Upper lobe of right lung (tissue), 1 donor: ENCODE results near the gene RCSD1. TPM values are rescaled to one million over a fixed set of nuclear protein-coding genes. Genes with fewer than 3 reads are reported as not detected.
A peak's percentile ranks its signal among the peaks of the same experiment; 100 is the strongest.

Experiments
- ATAC-seq: fragments of 200-7000 bp; cut with Tn5 transposase; one replicate; pipeline ENCODE4 v1.9.1; 2020; ENCODE audit warnings: mild to moderate bottlenecking, moderate library complexity
- DNase-seq: peaks from one replicate; pipeline ENCODE4 v3.0.0-alpha.2; 2020
- H3K27ac ChIP-seq: fragments of 200-600 bp; one replicate; pipeline ENCODE4 v1.8.0; 2022
- H3K27me3 ChIP-seq: fragments of 200-600 bp; one replicate; pipeline ENCODE4 v1.8.0; 2022; ENCODE audit warnings: mild to moderate bottlenecking
- H3K36me3 ChIP-seq: fragments of 200-600 bp; one replicate; pipeline ENCODE4 v1.8.0; 2022
- H3K4me1 ChIP-seq: fragments of 200-600 bp; one replicate; pipeline ENCODE4 v1.8.0; 2022
- H3K4me3 ChIP-seq: fragments of 200-600 bp; one replicate; pipeline ENCODE4 v1.8.0; 2022; ENCODE audit warnings: mild to moderate bottlenecking
- H3K9me3 ChIP-seq: fragments of 200-600 bp; one replicate; pipeline ENCODE4 v1.8.0; 2022
- intact Hi-C: fragments of 100-400 bp; cut with DNase I; formaldehyde crosslinking; loops from one replicate; pipeline ENCODE4 v1.11.0; 2022
- total RNA-seq: library from RNA; stranded (reverse); fragmentation: NEBNext Ultra II Directional; extraction: Animal tissue kit (Norgen Biotek cat#: 25700); gene quantifications from one replicate; pipeline ENCODE4 v1.2.1, GENCODE V29; 2021
- TF ChIP-seq, protein P1 (sequence below): fragments of 200-600 bp; IDR thresholded peaks from one replicate; pipeline ENCODE4 v1.8.0; 2022; ENCODE audit warnings: antibody characterized with exemption
- donor health status: DM: no; HTN: yes; CAD: no; lungs with severe emphysema.

RCSD1 gene
- total RNA-seq, 1 donor from 2014 or later, result 14.8 TPM

DNA sequence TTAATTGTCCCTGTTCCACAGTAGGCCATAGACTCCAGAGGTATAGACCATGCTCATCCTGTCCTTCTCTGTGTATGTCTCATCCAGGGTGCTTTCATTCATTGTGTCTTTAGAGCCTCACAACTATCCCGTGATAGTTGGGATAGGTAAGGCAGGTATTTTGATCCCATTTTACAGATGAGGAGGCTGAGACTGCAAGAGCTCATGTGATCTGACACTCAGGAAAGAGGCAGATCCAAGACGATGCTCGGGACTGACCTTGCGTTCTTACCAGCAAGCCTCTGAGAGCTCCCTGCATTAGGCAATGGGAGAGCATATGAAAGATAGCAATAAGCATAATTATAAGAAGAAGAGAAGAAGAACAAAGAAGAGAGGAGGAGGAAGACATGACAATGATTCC is 42.8 kb downstream of the RCSD1 start:
- H3K4me3 ChIP-seq, result no peak overlapping the region
- no peaks in the 10 kb centered on the region for H3K27me3 ChIP-seq
- intact Hi-C loops, result no loop called here
- H3K4me1 ChIP-seq, result peaks cover 16% of the 10 kb centered on the region
- TF ChIP-seq, protein P1, sequence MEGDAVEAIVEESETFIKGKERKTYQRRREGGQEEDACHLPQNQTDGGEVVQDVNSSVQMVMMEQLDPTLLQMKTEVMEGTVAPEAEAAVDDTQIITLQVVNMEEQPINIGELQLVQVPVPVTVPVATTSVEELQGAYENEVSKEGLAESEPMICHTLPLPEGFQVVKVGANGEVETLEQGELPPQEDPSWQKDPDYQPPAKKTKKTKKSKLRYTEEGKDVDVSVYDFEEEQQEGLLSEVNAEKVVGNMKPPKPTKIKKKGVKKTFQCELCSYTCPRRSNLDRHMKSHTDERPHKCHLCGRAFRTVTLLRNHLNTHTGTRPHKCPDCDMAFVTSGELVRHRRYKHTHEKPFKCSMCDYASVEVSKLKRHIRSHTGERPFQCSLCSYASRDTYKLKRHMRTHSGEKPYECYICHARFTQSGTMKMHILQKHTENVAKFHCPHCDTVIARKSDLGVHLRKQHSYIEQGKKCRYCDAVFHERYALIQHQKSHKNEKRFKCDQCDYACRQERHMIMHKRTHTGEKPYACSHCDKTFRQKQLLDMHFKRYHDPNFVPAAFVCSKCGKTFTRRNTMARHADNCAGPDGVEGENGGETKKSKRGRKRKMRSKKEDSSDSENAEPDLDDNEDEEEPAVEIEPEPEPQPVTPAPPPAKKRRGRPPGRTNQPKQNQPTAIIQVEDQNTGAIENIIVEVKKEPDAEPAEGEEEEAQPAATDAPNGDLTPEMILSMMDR, result no peak
- DNase-seq (no peak), ATAC-seq (no peak)
- no peak overlapping the region for H3K27ac ChIP-seq
- no peaks in the 10 kb centered on the region for H3K9me3 ChIP-seq
- peaks cover 4% of the 10 kb centered on the region for H3K36me3 ChIP-seq

DNA sequence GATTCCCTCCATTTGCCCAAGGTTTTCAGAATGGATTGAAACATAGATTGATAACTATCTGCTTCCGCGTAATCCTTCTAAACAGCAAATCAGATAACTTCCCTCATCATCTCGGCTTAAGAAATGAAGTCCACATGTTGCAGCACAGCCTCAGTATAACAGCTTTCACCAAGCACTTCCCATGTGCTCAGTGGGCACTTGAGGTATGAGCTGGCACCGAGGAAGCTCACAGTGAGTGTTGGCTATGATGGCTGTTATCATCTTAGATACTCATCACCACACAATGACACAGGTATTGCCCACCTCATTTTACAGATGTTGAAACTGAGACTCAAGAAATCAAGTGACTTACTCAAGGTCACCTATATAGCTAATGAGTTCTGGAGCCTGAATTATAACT is 43.2 kb downstream of the RCSD1 start:
- intact Hi-C loops, result no loop called here
- H3K27me3 ChIP-seq, result no peaks in the 10 kb centered on the region
- H3K36me3 ChIP-seq, result peaks cover 4% of the 10 kb centered on the region
- no peak overlapping the region for H3K4me3 ChIP-seq
- ATAC-seq (peak; percentile 43), DNase-seq (no peak)
- no peak overlapping the region for H3K27ac ChIP-seq
- H3K4me1 ChIP-seq, result peaks cover 16% of the 10 kb centered on the region
- H3K9me3 ChIP-seq, result no peaks in the 10 kb centered on the region
- TF ChIP-seq, protein P1, result no peak

DNA sequence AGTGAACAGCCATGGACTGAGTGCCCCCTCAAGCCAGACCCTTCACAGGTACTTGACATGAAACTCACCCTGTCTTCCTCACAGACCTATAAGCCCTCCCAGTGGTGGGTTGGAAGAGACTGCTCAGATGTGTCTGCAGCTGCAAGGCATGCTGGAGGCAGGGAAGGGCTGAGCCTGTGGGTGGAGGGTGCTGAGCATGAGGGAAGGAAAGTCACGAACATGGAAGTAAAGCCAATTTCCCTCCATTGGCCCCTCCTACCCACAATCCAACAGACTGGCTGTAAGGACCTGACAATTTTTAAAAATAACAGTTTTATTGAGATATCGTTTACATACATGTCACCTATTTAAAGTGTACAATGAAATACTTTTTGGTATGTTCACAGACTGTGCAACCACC is 44.1 kb downstream of the RCSD1 start:
- intact Hi-C loops, result no loop called here
- no peak overlapping the region for H3K27ac ChIP-seq
- ATAC-seq (no peak), DNase-seq (no peak)
- H3K36me3 ChIP-seq, result peaks cover 4% of the 10 kb centered on the region
- H3K9me3 ChIP-seq, result no peaks in the 10 kb centered on the region
- no peaks in the 10 kb centered on the region for H3K27me3 ChIP-seq
- TF ChIP-seq, protein P1, result no peak
- no peak overlapping the region for H3K4me3 ChIP-seq
- H3K4me1 ChIP-seq, result peaks cover 15% of the 10 kb centered on the region

DNA sequence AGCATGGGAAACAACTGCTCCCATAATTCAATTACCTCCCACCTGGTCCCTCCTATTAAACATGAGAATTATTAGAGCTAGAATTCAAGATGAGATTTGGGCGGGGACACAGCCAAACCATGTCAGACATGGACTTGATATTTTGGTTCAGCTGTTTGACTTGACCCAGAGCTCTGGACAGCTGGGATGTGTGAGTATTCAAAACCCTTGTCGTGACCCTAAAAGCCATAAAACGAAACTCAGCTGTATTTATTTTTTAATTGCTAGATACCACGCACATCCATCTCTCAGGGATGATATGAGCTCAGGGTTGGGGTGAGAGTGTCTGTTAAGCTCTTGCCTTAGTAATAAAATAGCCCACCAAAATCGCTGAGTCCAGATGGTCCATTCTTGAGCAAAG is 45.4 kb downstream of the RCSD1 start:
- peaks cover 4% of the 10 kb centered on the region for H3K36me3 ChIP-seq
- intact Hi-C loops, result no loop called here
- TF ChIP-seq, protein P1, result no peak
- no peak for DNase-seq
- no peak overlapping the region for H3K4me3 ChIP-seq
- H3K27me3 ChIP-seq, result no peaks in the 10 kb centered on the region
- ATAC-seq, result no peak
- no peaks in the 10 kb centered on the region for H3K9me3 ChIP-seq
- no peak overlapping the region for H3K27ac ChIP-seq
- H3K4me1 ChIP-seq, result peaks cover 2% of the 10 kb centered on the region

DNA sequence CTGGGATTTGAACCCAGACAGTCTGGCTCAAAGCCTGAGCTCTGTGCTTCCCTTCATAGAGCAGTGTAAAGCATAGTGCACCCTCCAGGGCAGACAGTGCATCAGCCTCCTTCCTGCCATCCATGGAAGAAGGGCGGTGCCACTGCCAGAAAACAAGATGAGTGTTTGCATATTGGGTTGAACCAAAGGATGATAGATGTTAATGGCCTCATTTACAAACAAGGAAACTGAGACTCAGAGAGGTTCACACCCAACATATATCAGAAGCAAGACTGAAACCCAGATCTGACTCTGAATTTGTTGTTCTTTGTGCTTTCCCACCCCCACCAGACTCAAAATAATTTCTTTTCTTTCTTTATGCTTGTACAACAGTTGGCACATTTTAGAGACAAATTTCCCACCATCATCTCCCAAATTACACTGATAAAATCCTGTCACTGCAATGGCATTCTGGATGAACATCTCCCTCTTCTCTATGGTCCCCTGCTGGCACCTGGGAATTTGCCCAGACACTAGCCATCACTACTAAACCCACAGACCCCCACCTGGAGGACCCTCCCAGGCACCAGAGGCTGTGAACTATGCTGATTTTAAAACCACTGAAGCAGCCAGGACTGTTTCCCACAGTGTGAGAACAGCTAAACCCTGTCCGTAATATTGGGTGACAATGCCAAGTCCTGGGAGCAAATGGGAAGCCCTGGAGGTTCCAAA is 46.3 kb downstream of the RCSD1 start:
- Histone ChIP-seq H3K4me1 (peaks cover 6% of the 10 kb centered on the region), H3K27me3 (no peaks in the 10 kb centered on the region), H3K4me3 (no peak overlapping the region), H3K9me3 (no peaks in the 10 kb centered on the region), H3K27ac (no peak overlapping the region), H3K36me3 (peaks cover 4% of the 10 kb centered on the region)
- no peak for ATAC-seq
- TF ChIP-seq, protein P1, result no peak
- no peak for DNase-seq
- intact Hi-C loops, result no loop called here
